Choroid plexus epithelial cell (primary cell): ENCODE data around the gene RGS6.

Source experiments
- DNase-seq: peaks from one replicate; pipeline ENCODE4 v3.0.0-alpha.2; 2010; ENCODE audit warnings: low read depth
- H3K4me3 ChIP-seq: 2 replicates; pipeline ENCODE4 v1.5.1; 2011; ENCODE audit warnings: low read depth, mild to moderate bottlenecking, control low read depth, low read length, moderate library complexity
- TF ChIP-seq, protein P1 (sequence below): conservative IDR thresholded peaks from 2 replicates; pipeline ENCODE4 v1.5.1; 2011; ENCODE audit warnings: low read depth, mild to moderate bottlenecking, control low read depth, inconsistent platforms, low read length, moderate library complexity

RGS6 gene

DNA sequence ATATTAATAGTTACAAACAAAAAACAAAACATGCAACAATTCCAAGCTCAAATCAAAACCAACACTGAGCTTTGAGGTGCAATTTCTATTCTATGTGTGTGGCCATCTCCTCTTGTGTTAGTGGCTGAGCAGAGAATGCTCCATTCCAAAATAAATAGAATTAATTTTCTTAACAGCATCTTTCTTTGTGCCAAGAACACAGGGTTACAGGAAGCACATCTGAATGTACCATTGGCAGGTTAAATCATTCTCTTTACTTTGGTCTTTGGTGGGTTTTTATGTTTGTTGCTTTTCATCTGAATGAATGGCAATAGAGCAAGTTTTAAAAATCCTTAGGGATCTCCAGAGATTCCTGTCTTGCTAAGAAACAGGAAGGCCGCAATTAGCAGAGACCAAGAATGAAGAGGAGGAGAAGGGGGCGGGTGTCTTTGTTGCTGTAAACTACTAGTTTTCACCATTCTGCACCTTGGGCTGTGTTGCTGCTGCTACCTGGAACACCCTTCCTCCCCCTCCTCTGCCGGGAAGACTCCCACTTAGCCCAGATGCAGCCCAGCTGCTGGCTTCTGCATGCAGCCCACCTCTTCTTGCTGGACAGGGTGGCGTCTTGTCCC is 165.0 kb downstream of the RGS6 start:
- no peak overlapping the region for H3K4me3 ChIP-seq
- no peak for DNase-seq
- TF ChIP-seq, protein P1, sequence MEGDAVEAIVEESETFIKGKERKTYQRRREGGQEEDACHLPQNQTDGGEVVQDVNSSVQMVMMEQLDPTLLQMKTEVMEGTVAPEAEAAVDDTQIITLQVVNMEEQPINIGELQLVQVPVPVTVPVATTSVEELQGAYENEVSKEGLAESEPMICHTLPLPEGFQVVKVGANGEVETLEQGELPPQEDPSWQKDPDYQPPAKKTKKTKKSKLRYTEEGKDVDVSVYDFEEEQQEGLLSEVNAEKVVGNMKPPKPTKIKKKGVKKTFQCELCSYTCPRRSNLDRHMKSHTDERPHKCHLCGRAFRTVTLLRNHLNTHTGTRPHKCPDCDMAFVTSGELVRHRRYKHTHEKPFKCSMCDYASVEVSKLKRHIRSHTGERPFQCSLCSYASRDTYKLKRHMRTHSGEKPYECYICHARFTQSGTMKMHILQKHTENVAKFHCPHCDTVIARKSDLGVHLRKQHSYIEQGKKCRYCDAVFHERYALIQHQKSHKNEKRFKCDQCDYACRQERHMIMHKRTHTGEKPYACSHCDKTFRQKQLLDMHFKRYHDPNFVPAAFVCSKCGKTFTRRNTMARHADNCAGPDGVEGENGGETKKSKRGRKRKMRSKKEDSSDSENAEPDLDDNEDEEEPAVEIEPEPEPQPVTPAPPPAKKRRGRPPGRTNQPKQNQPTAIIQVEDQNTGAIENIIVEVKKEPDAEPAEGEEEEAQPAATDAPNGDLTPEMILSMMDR, result no peak

DNA sequence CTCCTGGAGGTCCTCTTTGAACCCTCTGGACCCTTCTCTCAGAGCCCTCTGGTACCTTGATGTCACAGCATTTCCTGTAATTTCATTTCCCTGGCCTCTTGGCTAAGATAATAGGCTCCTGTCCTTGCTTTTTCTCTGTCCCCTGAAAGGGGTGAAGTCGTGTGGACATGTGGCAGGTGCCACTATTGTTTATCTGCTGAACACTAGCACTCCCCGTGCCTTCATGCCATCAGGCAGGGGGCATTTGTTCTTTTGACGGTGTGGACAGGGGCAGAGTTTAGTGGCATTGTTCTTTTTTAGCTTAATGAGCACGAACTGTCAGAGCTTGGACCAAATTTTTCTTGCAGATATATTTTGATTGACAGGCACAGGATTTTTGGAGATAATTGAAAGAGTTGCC is 166.0 kb downstream of the RGS6 start:
- no peak for DNase-seq
- TF ChIP-seq, protein P1, result no peak

DNA sequence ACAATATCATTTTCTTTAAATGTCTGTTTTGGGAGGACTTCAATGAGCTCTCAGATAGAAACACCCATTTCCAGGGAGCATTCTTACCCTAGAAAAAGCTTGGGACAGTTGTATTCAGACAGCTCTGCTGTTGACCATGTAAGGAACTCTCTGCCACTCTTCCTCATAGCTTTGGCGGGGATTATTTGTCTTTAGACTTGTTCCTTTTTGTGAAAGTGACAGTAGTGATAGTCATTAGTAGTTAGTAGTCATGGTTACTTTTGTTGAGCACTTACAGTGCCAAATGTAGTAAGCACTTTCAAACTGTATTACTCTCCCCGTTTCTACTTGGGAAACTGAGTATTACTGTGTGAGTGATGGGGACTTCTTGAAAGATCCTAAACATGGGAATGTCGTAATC is 167.3 kb downstream of the RGS6 start:
- H3K4me3 ChIP-seq, result no peak overlapping the region
- DNase-seq, result no peak
- TF ChIP-seq, protein P1, result no peak

More for the DNA sequence above, 166.0 kb downstream of the RGS6 start:
- no peak overlapping the region for H3K4me3 ChIP-seq

DNA sequence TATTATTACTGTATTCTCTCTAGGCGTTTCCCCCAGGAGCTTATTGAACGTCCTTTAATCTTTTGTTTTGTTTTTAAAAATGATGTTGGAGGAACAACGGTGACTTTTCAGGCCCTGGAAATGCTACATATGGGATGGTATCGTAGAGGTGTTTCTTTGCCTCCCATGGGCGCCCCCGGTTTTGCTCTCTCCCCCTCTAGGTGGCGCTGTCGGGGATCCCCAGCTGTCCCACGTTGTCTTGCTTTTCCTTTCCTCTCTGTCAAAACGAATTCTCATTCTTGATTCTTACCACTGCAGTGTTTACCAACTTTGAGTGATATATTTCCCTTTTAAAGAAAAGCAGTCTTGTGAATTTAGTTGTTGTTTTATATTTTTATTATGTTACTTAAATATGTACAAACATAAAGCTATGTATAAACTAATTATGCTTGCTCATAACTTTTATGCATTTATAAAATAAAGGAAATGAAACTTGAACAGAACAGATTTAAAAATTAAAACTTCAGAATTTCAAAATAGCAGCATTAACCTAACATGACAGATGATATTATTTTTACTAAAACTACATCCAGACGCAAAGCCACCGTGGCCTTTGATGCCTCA is 171.9 kb downstream of the RGS6 start:
- H3K4me3 ChIP-seq, result no peak overlapping the region
- DNase-seq, result peak; percentile 1
- TF ChIP-seq, protein P1, result peak; percentile 42

DNA sequence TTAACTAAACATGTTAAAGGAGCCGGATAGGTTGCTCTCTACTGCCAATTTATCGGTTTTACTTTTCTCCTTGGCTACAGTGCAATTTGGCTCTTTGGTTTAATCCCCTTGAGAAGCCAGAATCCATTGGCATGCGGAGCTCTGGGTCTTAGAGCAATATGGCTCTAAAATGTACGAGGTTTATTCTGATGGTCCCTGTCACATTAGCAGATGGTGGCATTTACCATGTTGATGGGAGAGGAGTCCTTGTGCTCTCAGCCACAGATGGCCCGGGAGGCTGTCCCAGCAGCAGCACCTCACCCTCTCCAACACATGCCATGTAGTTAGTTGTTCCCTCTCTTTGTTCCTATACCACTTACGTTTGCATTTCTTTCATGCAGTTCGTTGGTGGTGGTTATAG is 179.7 kb downstream of the RGS6 start:
- H3K4me3 ChIP-seq, result no peak overlapping the region
- no peak for DNase-seq
- TF ChIP-seq, protein P1, result no peak

DNA sequence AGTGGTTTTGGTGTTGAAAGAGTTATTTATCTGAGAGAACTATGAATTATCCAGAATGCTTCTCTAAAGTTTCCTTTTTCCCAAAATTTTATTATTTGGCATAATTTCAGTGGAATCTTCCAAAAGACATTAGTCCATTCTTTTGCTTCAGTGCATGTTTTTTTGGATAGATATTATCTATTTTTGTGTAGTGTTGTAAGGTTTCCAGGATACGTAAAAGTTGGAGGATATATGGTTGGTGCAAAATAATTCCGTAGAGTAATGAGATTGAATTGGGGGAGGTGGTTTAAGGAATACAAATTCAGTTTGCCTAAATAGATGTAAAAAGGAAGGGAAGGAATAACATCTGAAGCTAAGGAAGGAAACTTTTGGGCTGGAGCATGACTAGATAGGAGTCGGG is 186.6 kb downstream of the RGS6 start:
- no peak for DNase-seq
- H3K4me3 ChIP-seq, result no peak overlapping the region
- TF ChIP-seq, protein P1, result no peak

DNA sequence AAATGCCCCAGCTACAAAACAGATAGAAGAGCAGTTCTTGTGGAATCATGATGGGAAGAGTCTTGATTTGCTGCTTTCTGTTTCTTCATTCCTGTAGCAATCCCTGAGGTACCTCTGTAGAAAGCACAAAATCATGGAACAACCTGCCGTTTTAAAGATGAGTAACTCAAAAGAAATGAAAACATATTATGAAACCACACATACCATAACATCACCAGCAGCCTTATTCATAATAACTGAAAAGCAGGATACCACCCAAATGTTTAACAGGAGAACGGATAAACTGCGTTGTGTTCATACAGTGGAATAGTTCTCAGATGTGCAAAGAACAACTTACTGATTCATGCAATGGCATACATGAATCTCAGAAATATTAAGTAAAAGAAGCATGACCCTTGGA is 188.1 kb downstream of the RGS6 start:
- TF ChIP-seq, protein P1, result no peak
- no peak overlapping the region for H3K4me3 ChIP-seq
- no peak for DNase-seq
